ENCODE data around the gene ZNF22.

The ZNF22 gene

GRCh38 chr10:44997105-44997748 is 3.5 kb upstream of the ZNF22 start:
- CTCF ChIA-PET: interaction anchor here (0.5 kb wide), 1 partner anchor 981 kb away, joined by 3 read pairs; no protein-coding TSS in a partner anchor
- no peak for TF ChIP-seq FOXA1 (IDR thresholded peaks at IDR 0.05)
- TF ChIP-seq SP1 (IDR thresholded peaks at IDR 0.05): no peak
- TF ChIP-seq ZNF384 (IDR thresholded peaks at IDR 0.05): no peak
- TF ChIP-seq L3MBTL2 (conservative IDR thresholded peaks at IDR 0.05): no peak
- no peak for TF ChIP-seq NFRKB (IDR thresholded peaks at IDR 0.05)
- no peak for TF ChIP-seq BHLHE40 (IDR thresholded peaks at IDR 0.05; ENCODE audit: borderline replicate concordance)
- TF ChIP-seq FOXM1 (IDR thresholded peaks at IDR 0.05; ENCODE audit: borderline replicate concordance): no peak
- no peak for TF ChIP-seq SUZ12 (IDR thresholded peaks at IDR 0.05)
- POLR2A ChIA-PET: no interaction called here
- no peak for DNase-seq (ENCODE audit: extremely low spot score)

DNA sequence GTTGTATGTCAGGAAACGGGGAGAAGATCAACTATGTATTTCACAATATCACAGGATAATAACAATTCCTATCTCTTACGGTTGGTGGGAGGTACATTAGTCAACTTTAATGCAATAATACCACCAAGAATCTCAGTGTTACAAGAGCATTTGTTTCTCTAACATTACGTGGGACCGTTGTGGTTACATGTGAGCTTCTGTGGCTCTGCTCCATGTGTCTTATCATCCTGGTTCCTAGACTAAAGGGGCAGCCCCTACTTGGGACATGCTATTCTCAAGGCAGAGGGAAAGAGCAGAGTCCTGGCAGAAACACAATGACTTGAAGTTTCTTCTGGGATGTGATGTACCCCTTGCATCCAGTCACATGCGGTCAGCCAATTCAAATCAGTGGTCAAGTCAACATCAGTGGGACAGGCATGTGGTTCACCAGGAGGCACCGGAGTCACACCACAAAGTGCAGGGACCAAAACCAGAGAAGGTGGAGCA is 2.5 kb upstream of the ZNF22 start:
- TF ChIP-seq ZNF384 (IDR thresholded peaks at IDR 0.05): no peak
- TF ChIP-seq LEF1 (IDR thresholded peaks at IDR 0.05; ENCODE audit: borderline replicate concordance): no peak
- no peak for TF ChIP-seq SP1 (IDR thresholded peaks at IDR 0.05)
- TF ChIP-seq BHLHE40 (IDR thresholded peaks at IDR 0.05; ENCODE audit: borderline replicate concordance): no peak
- TF ChIP-seq FOXK2 (IDR thresholded peaks at IDR 0.05): no peak
- TF ChIP-seq CTBP1 (IDR thresholded peaks at IDR 0.05; ENCODE audit: borderline replicate concordance): no peak
- TF ChIP-seq HDGF (IDR thresholded peaks at IDR 0.05; ENCODE audit: borderline replicate concordance): no peak
- TF ChIP-seq FOXA1 (IDR thresholded peaks at IDR 0.05): no peak
- TF ChIP-seq L3MBTL2 (conservative IDR thresholded peaks at IDR 0.05): no peak
- TF ChIP-seq SUZ12 (IDR thresholded peaks at IDR 0.05): no peak
- POLR2A ChIA-PET: no interaction called here
- no peak for DNase-seq (ENCODE audit: extremely low spot score)
- CTCF ChIA-PET: no interaction called here

GRCh38 chr10:45000138-45000751 is 478 bp upstream of the ZNF22 start:
- POLR2A ChIA-PET: interaction anchor here (2.2 kb wide), 1 partner anchor 21 kb away, joined by 9 read pairs; the partner anchor contains the start of gene DEPP1
- CTCF ChIA-PET: interaction anchor here (1.8 kb wide), 1 partner anchor 67 kb away, joined by 4 read pairs; no protein-coding TSS in a partner anchor
- no peak for TF ChIP-seq FOXA1 (IDR thresholded peaks at IDR 0.05)
- TF ChIP-seq L3MBTL2 (conservative IDR thresholded peaks at IDR 0.05): 0 out of 2 replicates have a peak, but pooled peaks have one; percentile 71
- no peak for TF ChIP-seq FOXM1 (IDR thresholded peaks at IDR 0.05; ENCODE audit: borderline replicate concordance)
- no peak for DNase-seq (ENCODE audit: extremely low spot score)

GRCh38 chr10:45001381-45002148 is 842 bp downstream of the ZNF22 start:
- peak; percentile 42 for DNase-seq (ENCODE audit: extremely low spot score)
- no peak for TF ChIP-seq CTBP1 (IDR thresholded peaks at IDR 0.05; ENCODE audit: borderline replicate concordance)
- TF ChIP-seq NFRKB (IDR thresholded peaks at IDR 0.05): no peak
- TF ChIP-seq FOXK2 (IDR thresholded peaks at IDR 0.05): no peak
- TF ChIP-seq ARNT (IDR thresholded peaks at IDR 0.05): no peak
- TF ChIP-seq FOXM1 (IDR thresholded peaks at IDR 0.05; ENCODE audit: borderline replicate concordance): no peak
- TF ChIP-seq BHLHE40 (IDR thresholded peaks at IDR 0.05; ENCODE audit: borderline replicate concordance): no peak
- TF ChIP-seq FOXA1 (IDR thresholded peaks at IDR 0.05): no peak
- TF ChIP-seq SUZ12 (IDR thresholded peaks at IDR 0.05): no peak
- no peak for TF ChIP-seq SP1 (IDR thresholded peaks at IDR 0.05)
- TF ChIP-seq, protein P1, sequence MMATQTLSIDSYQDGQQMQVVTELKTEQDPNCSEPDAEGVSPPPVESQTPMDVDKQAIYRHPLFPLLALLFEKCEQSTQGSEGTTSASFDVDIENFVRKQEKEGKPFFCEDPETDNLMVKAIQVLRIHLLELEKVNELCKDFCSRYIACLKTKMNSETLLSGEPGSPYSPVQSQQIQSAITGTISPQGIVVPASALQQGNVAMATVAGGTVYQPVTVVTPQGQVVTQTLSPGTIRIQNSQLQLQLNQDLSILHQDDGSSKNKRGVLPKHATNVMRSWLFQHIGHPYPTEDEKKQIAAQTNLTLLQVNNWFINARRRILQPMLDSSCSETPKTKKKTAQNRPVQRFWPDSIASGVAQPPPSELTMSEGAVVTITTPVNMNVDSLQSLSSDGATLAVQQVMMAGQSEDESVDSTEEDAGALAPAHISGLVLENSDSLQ (IDR thresholded peaks at IDR 0.05): peak; percentile 77
- TF ChIP-seq L3MBTL2 (conservative IDR thresholded peaks at IDR 0.05): peak; percentile 84
- CTCF ChIA-PET: no interaction called here
- POLR2A ChIA-PET: interaction anchor here (2.2 kb wide), 1 partner anchor 23 kb away, joined by 9 read pairs; the partner anchor contains the start of gene DEPP1

GRCh38 chr10:45003432-45004000 is 2.8 kb downstream of the ZNF22 start:
- TF ChIP-seq FOXM1 (IDR thresholded peaks at IDR 0.05; ENCODE audit: borderline replicate concordance) (no peak), BHLHE40 (IDR thresholded peaks at IDR 0.05; ENCODE audit: borderline replicate concordance) (no peak), FOXK2 (IDR thresholded peaks at IDR 0.05) (no peak), LEF1 (IDR thresholded peaks at IDR 0.05; ENCODE audit: borderline replicate concordance) (no peak), SP1 (IDR thresholded peaks at IDR 0.05) (no peak), ZNF384 (IDR thresholded peaks at IDR 0.05) (no peak), SUZ12 (IDR thresholded peaks at IDR 0.05) (no peak), TARDBP (IDR thresholded peaks at IDR 0.05) (no peak), ARNT (IDR thresholded peaks at IDR 0.05) (no peak), HDGF (IDR thresholded peaks at IDR 0.05; ENCODE audit: borderline replicate concordance) (no peak), CTBP1 (IDR thresholded peaks at IDR 0.05; ENCODE audit: borderline replicate concordance) (no peak), L3MBTL2 (conservative IDR thresholded peaks at IDR 0.05) (no peak)
- TF ChIP-seq, protein P1 (IDR thresholded peaks at IDR 0.05): no peak
- ChIA-PET CTCF (interaction anchor here (0.6 to 1.0 kb wide), 2 partner anchors 31 to 148 kb away, joined by 3 read pairs; no protein-coding TSS in a partner anchor), POLR2A (no interaction called here)
- no peak for DNase-seq (ENCODE audit: extremely low spot score)

- CTCF ChIA-PET: no interaction called here
- no peak for TF ChIP-seq TARDBP (IDR thresholded peaks at IDR 0.05)
- TF ChIP-seq L3MBTL2 (conservative IDR thresholded peaks at IDR 0.05): no peak
- TF ChIP-seq LEF1 (IDR thresholded peaks at IDR 0.05; ENCODE audit: borderline replicate concordance): no peak
- no peak for TF ChIP-seq FOXM1 (IDR thresholded peaks at IDR 0.05; ENCODE audit: borderline replicate concordance)
- TF ChIP-seq ARNT (IDR thresholded peaks at IDR 0.05): no peak
- POLR2A ChIA-PET: no interaction called here
- no peak for DNase-seq (ENCODE audit: extremely low spot score)
These were observed 3.9 kb downstream of the ZNF22 start for GRCh38 chr10:45004661-45005060.

Measured in HEK293T (cell line).